HFF-Myc (cell line): Measurements from ENCODE around the gene IQGAP2.

Experiments
- DNase-seq: peaks from one replicate; pipeline ENCODE4 v3.0.0-alpha.2; 2011; ENCODE audit warnings: low read depth; ENCODE audit errors: extremely low read depth
- H3K4me3 ChIP-seq: replicated peaks from 2 replicates; pipeline ENCODE4 v1.5.1; 2011; ENCODE audit warnings: low read depth, mild to moderate bottlenecking, control low read depth, low read length
- TF ChIP-seq, protein P1 (sequence below): IDR thresholded peaks from 2 replicates; pipeline ENCODE4 v1.5.1; 2012; ENCODE audit warnings: mild to moderate bottlenecking, low read depth, low read length, control low read depth; ENCODE audit errors: missing control alignments

Gene IQGAP2

DNA sequence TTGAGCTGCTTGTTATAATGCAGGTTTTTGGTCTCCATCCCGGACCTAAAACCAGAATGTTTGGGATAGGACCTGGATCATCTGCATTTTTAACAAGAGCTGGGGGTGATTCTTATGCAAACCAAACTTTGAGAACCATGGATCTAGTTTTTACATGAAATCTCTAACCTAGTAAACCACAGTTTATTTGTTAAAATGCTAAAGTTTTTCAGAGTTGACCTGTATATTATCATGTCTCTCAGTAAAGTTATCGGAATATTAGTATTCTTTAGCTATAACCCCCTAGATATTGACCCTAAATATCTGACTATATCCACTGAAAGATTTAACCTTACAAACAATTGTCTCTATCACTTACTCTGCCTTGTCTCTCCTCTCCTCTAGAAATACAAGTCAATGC, 341.5 kb downstream of the IQGAP2 start:
- H3K4me3 ChIP-seq, result no peak overlapping the region
- TF ChIP-seq, protein P1, sequence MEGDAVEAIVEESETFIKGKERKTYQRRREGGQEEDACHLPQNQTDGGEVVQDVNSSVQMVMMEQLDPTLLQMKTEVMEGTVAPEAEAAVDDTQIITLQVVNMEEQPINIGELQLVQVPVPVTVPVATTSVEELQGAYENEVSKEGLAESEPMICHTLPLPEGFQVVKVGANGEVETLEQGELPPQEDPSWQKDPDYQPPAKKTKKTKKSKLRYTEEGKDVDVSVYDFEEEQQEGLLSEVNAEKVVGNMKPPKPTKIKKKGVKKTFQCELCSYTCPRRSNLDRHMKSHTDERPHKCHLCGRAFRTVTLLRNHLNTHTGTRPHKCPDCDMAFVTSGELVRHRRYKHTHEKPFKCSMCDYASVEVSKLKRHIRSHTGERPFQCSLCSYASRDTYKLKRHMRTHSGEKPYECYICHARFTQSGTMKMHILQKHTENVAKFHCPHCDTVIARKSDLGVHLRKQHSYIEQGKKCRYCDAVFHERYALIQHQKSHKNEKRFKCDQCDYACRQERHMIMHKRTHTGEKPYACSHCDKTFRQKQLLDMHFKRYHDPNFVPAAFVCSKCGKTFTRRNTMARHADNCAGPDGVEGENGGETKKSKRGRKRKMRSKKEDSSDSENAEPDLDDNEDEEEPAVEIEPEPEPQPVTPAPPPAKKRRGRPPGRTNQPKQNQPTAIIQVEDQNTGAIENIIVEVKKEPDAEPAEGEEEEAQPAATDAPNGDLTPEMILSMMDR, result no peak
- no peak for DNase-seq

DNA sequence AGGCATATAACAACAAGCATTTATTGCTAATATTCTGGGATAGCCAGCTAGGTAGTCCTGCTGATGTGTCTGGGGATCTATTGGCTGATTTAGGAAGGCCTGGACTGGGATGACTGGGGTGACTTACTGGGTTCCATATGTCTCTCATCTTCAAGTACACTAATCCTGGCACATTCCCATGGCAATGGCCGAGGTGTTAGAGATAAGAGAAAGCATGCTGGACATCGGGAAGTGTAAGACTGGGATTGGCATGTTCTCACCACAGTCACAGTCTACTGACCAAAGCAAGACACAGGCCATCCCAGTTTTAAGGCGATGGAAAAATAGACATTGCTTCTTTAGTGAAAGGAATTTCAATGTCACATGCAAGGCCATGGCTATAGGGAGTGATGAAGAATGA, 342.6 kb downstream of the IQGAP2 start:
- H3K4me3 ChIP-seq, result no peak overlapping the region
- DNase-seq, result no peak
- TF ChIP-seq, protein P1, result no peak

GRCh38 chr5:76746677-76747076, 343.6 kb downstream of the IQGAP2 start:
- no peak overlapping the region for H3K4me3 ChIP-seq
- DNase-seq, result no peak
- TF ChIP-seq, protein P1, result no peak

DNA sequence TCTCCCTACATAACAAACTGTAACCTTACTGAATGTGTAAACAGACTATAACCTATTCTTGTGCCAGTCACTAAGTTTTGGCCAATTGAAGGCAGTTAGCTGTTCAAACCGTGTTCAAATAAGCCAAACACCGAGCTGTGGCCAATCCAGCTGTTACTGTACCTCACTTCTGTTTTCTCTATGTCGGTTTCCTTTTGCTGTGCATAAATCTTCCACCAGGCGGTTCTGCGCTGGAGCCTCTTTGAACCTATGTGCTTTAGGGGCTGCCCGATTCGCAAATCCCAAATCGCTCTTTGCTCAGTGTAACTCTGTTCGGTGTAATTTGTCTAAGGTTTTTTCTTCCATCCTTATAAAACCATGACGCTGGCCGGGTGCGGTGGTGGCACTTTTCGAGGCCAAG, 344.6 kb downstream of the IQGAP2 start:
- H3K4me3 ChIP-seq, result no peak overlapping the region
- TF ChIP-seq, protein P1, result no peak
- no peak for DNase-seq

DNA sequence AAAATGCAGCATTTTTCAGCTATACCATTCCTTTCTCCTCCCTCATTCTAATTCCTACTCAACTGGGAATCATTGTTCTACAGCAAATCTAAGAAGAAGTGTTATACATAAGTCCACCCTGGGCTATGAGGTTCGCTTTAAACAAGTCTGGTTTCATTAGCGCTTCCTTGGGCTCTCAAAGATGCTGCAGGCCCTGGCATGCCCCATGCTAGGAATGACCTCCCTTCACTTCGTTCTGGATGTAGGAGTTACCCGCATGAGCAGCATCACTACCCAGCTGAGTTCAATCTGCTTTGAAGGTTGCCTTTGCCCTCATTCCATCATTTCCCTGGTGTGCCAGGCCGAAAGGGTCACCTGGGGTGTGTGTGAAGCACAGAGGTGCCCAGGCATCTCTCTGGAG, 348.2 kb downstream of the IQGAP2 start:
- no peak overlapping the region for H3K4me3 ChIP-seq
- DNase-seq, result no peak
- TF ChIP-seq, protein P1, result no peak

- TF ChIP-seq, protein P1, result no peak
Observed at GRCh38 chr5:76754668-76755078, 351.6 kb downstream of the IQGAP2 start.

GRCh38 chr5:76755779-76756637, 352.9 kb downstream of the IQGAP2 start:
- no peak overlapping the region for H3K4me3 ChIP-seq
- DNase-seq, result no peak
- TF ChIP-seq, protein P1, result no peak

More at GRCh38 chr5:76754668-76755078, 351.6 kb downstream of the IQGAP2 start:
- H3K4me3 ChIP-seq, result no peak overlapping the region
- DNase-seq, result no peak
